Ovary (tissue), 9 donors: ENCODE data around the gene PHACTR3. TPM values are rescaled to one million over a fixed set of nuclear protein-coding genes. Genes with fewer than 3 reads are reported as not detected.

Experiments used
- DNase-seq, 5 donors: peaks; one replicate each; pipeline ENCODE4 v3.0.0-alpha.2; 2019 to 2020
- H3K27ac ChIP-seq, 2 donors: fragments of 200-600 bp; one replicate each; pipeline versions ENCODE4 v1.5.1 to v1.8.0; 2019 to 2022
- H3K27me3 ChIP-seq: fragments of 200-600 bp; one replicate; pipeline ENCODE4 v1.8.0; 2022
- H3K36me3 ChIP-seq: fragments of 200-600 bp; sonication (generic); one replicate; pipeline ENCODE4 v1.5.1; 2019
- H3K4me1 ChIP-seq: one replicate; pipeline ENCODE4 v1.8.1; 2013; ENCODE audit warnings: mild to moderate bottlenecking, moderate library complexity; ENCODE audit not compliant: insufficient read depth
- H3K4me3 ChIP-seq: fragments of 200-600 bp; sonication (generic); one replicate; pipeline ENCODE4 v1.5.1; 2017
- H3K9me3 ChIP-seq, 2 donors: fragments of 200-600 bp in 1 of 2; sonication (generic) in 1 of 2; one replicate each; pipeline versions ENCODE4 v1.5.1 to v1.8.1; 2013 to 2019; ENCODE audit warnings: mild to moderate bottlenecking in 1 of 2, moderate library complexity in 1 of 2
- EP300 ChIP-seq: sonication (generic); formaldehyde crosslinking; IDR thresholded peaks from one replicate; pipeline ENCODE4 v1.6.1; 2017; ENCODE audit warnings: antibody characterized with exemption
- POLR2A ChIP-seq: fragments of 450-650 bp; IDR thresholded peaks from one replicate; pipeline ENCODE4 v1.6.1; 2017; ENCODE audit warnings: antibody characterized with exemption, mild to moderate bottlenecking, moderate library complexity
- WGBS, 3 donors: extraction: QIAGEN DNeasy Blood & Tissue Kit in 1 of 3; methylation state at CpG; one replicate each; pipeline versions ENCODE4 v1.1.5 to v1.1.7; 2013 to 2017; 5-methylcytosine and 5-hydroxymethylcytosine counted together
- intact Hi-C, 4 donors: fragments of 100-400 bp; cut with DNase I; formaldehyde crosslinking; loops; one replicate each; pipeline versions ENCODE4 v1.11.0 to v1.15.1; 2022 to 2023
- polyA plus RNA-seq, 2 donors: library from polyadenylated mRNA; stranded (reverse); fragments of 200-250 nt in 1 of 2; fragments of 350-450 nt in 1 of 2; fragmentation: Illumina TruSeq in 1 of 2; extraction: RNeasy Lipid Tissue Mini Kit (QIAGEN cat#74804) in 1 of 2; gene quantifications; one replicate each; pipeline ENCODE4 v1.2.3, GENCODE V29; 2013 to 2014
- total RNA-seq, 7 donors: library from RNA; depleted of rRNA in 2 of 7; stranded (reverse); fragments of >200 nt in 2 of 7; fragmentation: NEBNext Ultra II Directional in 3 of 7; extraction: Animal tissue kit (Norgen Biotek cat#: 25700) in 3 of 7; gene quantifications; one replicate each; pipeline versions ENCODE4 v1.1.0 to v1.2.4, GENCODE V29; 2016 to 2023
- TF ChIP-seq, protein P1 (sequence below), 3 donors: fragments of 450-650 bp in 2 of 3; fragments of 200-600 bp in 1 of 3; IDR thresholded peaks; one replicate each; pipeline versions ENCODE4 v1.5.1 to v1.8.0; 2016 to 2022; ENCODE audit warnings: antibody characterized with exemption in 3 of 3, mild to moderate bottlenecking in 1 of 3
- donor health status: DM: no; HTN: no; CAD: no; lungs with moderate emphysema.
- donor health status: DM: no; HTN: no; CAD: no.
- donor health status: Bipolar disorder and iron deficiency.
- donor health status: DM: yes; HTN: yes; CAD: no.
- donor health status: DM: no; HTN: no; CAD: no.
- donor health status: DM: yes; HTN: yes; CAD: no.

The PHACTR3 gene
- total and polyA plus RNA-seq, 9 donors, result 5.7 to 19.0 (median 9.1) TPM

DNA sequence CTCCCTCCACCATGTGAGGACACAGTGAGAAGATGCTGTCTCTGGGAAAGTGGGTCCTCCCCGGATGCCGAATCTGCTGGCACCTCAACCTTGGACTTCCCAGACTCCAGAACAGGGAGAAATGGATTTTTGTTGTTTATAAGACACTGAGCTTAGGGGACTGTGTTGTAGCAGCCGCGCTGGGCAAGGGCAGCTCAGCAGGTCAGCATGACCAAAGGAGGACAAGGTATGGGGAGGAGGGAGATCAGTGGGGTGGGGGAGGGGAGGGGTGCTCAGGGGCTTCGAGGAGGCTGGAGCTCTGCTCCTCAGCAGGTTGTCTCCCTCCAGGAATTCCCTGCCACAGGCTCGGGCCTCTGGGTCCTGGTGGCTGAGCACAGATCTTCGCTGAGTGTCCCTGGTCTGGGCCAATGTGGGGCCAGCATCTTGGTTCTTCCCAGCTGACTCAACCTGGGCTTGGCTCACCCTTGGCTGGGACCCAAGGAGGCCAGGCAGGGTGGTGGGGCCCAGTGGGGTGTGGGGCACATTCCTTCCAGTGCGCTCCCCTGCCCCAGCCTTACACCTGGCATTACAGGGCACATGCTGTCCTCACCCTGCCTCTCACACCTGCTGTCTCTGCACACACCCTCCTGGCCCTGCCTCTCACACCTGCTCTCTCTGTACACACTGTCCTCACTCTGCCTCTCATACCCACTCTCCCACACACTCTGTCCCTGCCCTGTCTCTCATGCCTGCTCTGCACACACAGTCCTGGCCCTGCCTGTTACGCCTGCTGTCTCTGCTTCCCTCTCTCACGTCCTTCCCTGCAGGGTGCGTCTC, 221.8 kb downstream of the PHACTR3 start:
- no peak overlapping the region for H3K27ac ChIP-seq
- intact Hi-C loops, result no loop called here
- no peak for TF ChIP-seq EP300
- no peak for TF ChIP-seq POLR2A
- TF ChIP-seq, protein P1, sequence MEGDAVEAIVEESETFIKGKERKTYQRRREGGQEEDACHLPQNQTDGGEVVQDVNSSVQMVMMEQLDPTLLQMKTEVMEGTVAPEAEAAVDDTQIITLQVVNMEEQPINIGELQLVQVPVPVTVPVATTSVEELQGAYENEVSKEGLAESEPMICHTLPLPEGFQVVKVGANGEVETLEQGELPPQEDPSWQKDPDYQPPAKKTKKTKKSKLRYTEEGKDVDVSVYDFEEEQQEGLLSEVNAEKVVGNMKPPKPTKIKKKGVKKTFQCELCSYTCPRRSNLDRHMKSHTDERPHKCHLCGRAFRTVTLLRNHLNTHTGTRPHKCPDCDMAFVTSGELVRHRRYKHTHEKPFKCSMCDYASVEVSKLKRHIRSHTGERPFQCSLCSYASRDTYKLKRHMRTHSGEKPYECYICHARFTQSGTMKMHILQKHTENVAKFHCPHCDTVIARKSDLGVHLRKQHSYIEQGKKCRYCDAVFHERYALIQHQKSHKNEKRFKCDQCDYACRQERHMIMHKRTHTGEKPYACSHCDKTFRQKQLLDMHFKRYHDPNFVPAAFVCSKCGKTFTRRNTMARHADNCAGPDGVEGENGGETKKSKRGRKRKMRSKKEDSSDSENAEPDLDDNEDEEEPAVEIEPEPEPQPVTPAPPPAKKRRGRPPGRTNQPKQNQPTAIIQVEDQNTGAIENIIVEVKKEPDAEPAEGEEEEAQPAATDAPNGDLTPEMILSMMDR (IDR thresholded peaks at IDR 0.05), result no peak
- peak in 1 of 5 donors; percentile 15 for DNase-seq
- peaks cover 3% of the 10 kb centered on the region for H3K4me1 ChIP-seq
- H3K9me3 ChIP-seq, result no peaks in the 10 kb centered on the region
- H3K27me3 ChIP-seq, result no peaks in the 10 kb centered on the region
- 86 to 91% (median 88%) methylated on average over 11 of the region's 11 CpGs for WGBS, 3 donors
- H3K36me3 ChIP-seq, result no peaks in the 10 kb centered on the region
- no peak overlapping the region for H3K4me3 ChIP-seq

GRCh38 chr20:59827138-59828056, 223.1 kb downstream of the PHACTR3 start:
- Histone ChIP-seq H3K4me1 (peaks cover 3% of the 10 kb centered on the region), H3K9me3 (no peaks in the 10 kb centered on the region), H3K36me3 (no peaks in the 10 kb centered on the region), H3K4me3 (no peak overlapping the region), H3K27ac (no peak overlapping the region), H3K27me3 (no peaks in the 10 kb centered on the region)
- intact Hi-C loops, result no loop called here
- WGBS, 3 donors, result 84 to 92% (median 89%) methylated on average over 16 of the region's 16 CpGs
- no peak for TF ChIP-seq POLR2A
- TF ChIP-seq, protein P1 (IDR thresholded peaks at IDR 0.05), result no peak
- no peak for TF ChIP-seq EP300
- DNase-seq, result no peak

DNA sequence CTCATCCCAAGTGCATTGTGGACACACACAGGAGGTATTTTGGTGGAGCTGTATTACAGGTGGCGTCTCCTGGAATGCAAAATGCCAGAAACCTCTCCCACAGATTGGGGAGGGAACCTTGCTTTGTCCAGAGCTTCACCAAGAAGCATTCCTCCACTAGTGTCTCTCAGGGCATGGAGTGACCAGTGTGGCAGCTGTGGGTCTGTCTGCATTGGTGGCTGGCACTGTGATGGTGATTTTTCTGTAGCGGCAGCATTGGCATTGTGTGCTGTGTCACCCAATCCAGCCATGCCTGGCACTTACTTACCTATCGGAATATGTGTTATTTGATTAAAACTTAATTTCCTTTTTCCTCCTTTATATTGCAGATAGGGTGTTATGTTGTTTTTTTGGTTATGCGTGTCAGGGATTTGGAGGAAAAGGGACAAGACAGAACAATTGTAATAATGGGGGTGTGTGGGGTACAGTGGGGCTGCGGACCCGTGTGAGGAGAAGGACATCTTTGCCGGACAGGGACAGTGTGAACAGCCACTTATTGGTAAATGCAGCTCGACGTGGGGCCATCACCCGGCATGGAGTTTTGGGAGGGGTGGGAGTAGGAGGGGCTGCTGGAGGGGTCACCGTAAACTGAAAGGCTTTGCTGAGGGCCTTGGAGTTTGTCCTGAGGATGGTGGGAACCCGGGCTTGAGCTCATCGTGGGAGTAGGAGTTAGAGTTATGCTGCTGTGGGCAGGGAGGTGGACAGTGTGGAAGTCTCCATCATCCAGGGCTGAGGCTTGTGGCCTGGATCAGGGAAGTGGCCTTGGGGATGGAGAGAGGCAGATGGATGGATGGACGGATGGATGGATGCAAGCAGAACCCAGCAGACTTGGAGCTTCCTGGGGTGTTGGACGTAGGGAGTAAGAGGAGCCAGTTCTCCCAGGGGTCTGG, 224.0 kb downstream of the PHACTR3 start:
- intact Hi-C loops, result no loop called here
- no peak for TF ChIP-seq EP300
- TF ChIP-seq, protein P1 (IDR thresholded peaks at IDR 0.05), result no peak
- TF ChIP-seq POLR2A, result no peak
- Histone ChIP-seq H3K9me3 (no peaks in the 10 kb centered on the region), H3K36me3 (no peaks in the 10 kb centered on the region), H3K27me3 (no peaks in the 10 kb centered on the region), H3K4me3 (no peak overlapping the region), H3K4me1 (peaks cover 3% of the 10 kb centered on the region), H3K27ac (no peak overlapping the region)
- DNase-seq, result no peak
- 88 to 90% (median 90%) methylated on average over 15 of the region's 15 CpGs for WGBS, 3 donors
